Smooth muscle cell (in vitro differentiated cells): ENCODE measurements around the gene NTM. TPM values are rescaled to one million over a fixed set of nuclear protein-coding genes. Genes with fewer than 3 reads are reported as not detected.

Experiments
- DNase-seq: peaks from one replicate; lab custom pipeline; 2025; ENCODE audit not compliant: unreplicated experiment; lab: John Stamatoyannopoulos, UW
- H2AFZ ChIP-seq: fragments of 200-600 bp; sonication (generic); 2 replicates; pipeline ENCODE4 v1.6.0; 2016; ENCODE audit warnings: antibody characterized with exemption, low read depth, mild to moderate bottlenecking
- H3F3A ChIP-seq: fragments of 200-600 bp; sonication (generic); 2 replicates; pipeline ENCODE4 v1.6.0; 2017; ENCODE audit warnings: antibody characterized with exemption, low read depth
- H3K27ac ChIP-seq: fragments of 200-600 bp; sonication (generic); 2 replicates; pipeline ENCODE4 v1.5.1; 2016; ENCODE audit warnings: low read depth, mild to moderate bottlenecking
- H3K27me3 ChIP-seq: fragments of 200-600 bp; sonication (generic); 2 replicates; pipeline ENCODE4 v1.6.1; 2016; ENCODE audit warnings: low read depth, mild to moderate bottlenecking
- H3K36me3 ChIP-seq: fragments of 200-600 bp; sonication (generic); 2 replicates; pipeline ENCODE4 v1.5.1; 2016; ENCODE audit warnings: low read depth
- H3K4me1 ChIP-seq: fragments of 200-600 bp; sonication (generic); 2 replicates; pipeline ENCODE4 v1.5.1; 2016; ENCODE audit warnings: low read depth
- H3K4me2 ChIP-seq: fragments of 200-600 bp; sonication (generic); 2 replicates; pipeline ENCODE4 v1.6.0; 2016; ENCODE audit warnings: mild to moderate bottlenecking
- H3K4me3 ChIP-seq: fragments of 200-600 bp; sonication (generic); 2 replicates; pipeline ENCODE4 v1.5.1; 2016; ENCODE audit warnings: mild to moderate bottlenecking
- H3K79me2 ChIP-seq: fragments of 200-600 bp; sonication (generic); 2 replicates; pipeline ENCODE4 v1.6.0; 2016; ENCODE audit warnings: low read depth, mild to moderate bottlenecking
- H3K9ac ChIP-seq: fragments of 200-600 bp; sonication (generic); 2 replicates; pipeline ENCODE4 v1.6.0; 2016; ENCODE audit warnings: low read depth
- H3K9me3 ChIP-seq: fragments of 200-600 bp; sonication (generic); replicated peaks from 2 replicates; pipeline ENCODE4 v1.5.1; 2016; ENCODE audit warnings: low read depth
- H4K20me1 ChIP-seq: fragments of 200-600 bp; sonication (generic); 2 replicates; pipeline ENCODE4 v1.6.0; 2016; ENCODE audit warnings: low read depth
- WGBS: methylation state at CpG from one replicate; pipeline ENCODE4 v1.1.7; 2016; ENCODE audit warnings: low lambda C conversion rate; 5-methylcytosine and 5-hydroxymethylcytosine counted together
- polyA plus RNA-seq: library from polyadenylated mRNA; unstranded; fragments of >200 nt; fragmentation: Nextera tagmentation; extraction: Ambion mirVana; gene quantifications from 2 replicates; pipeline ENCODE4 v1.2.1, GENCODE V29; 2016
- total RNA-seq: library from RNA; depleted of rRNA; stranded (reverse); fragments of >200 nt; gene quantifications from 2 replicates; pipeline ENCODE4 v1.2.3, GENCODE V29; 2014
- TF ChIP-seq, protein P1 (sequence below): fragments of 200-600 bp; sonication (generic); IDR thresholded peaks from 2 replicates; pipeline ENCODE4 v1.5.1; 2017; ENCODE audit warnings: borderline replicate concordance, mild to moderate bottlenecking, antibody characterized with exemption; ENCODE audit not compliant: insufficient read depth, poor library complexity, severe bottlenecking

NTM gene
- total and polyA plus RNA-seq, 2 experiments from 2014 or later = 68.9 to 123 TPM

DNA sequence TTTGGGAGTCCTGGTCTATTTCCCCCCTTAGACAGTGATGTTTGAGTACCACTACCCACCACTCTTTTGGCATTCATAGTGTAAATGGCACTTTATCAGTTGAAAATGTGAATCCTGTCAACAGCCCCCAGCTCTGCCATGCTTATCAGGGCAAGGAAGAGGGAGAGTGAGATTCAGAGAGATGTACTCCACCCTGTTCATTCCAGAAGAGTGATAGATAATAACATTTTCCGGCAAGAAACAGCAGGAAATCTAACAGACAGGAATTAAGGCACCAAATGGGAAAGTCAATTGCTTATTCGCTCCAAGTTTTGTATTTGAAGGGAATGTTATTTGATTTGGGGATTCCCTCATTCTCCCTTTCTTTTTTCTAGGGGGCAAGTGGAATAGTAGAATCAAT is 681.9 kb downstream of the NTM start:
- H2AFZ ChIP-seq = no peak overlapping the region

DNA sequence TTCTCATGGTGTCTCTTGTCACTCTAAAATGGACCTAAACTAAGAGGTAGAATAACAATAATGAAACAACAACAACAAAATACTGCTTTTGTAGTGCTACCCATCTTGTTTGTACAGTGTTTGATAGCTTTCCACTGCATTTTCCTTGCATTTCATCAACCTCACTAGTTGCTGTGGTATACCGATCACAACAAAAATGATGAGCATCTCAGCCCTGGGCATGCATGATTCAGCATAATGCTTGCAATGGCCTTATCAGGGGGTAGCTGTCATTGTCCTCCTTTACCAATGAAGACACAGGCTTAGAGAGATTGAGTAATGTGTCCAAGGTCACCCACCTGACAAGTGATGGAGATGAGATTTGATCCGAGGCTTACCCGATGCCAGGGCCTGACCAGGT is 682.5 kb downstream of the NTM start:
- H4K20me1 ChIP-seq = no peaks in the 10 kb centered on the region
- peaks cover 22% of the 10 kb centered on the region for H3K4me1 ChIP-seq
- H3K27me3 ChIP-seq = no peaks in the 10 kb centered on the region
- peaks cover 5% of the 10 kb centered on the region for H3F3A ChIP-seq
- no peak overlapping the region for H3K4me3 ChIP-seq
- H3K4me2 ChIP-seq = peak overlapping the region; percentile 1
- DNase-seq = no peak
- H3K9ac ChIP-seq = no peak overlapping the region
- peak overlapping the region; percentile 36 for H3K27ac ChIP-seq
- H3K36me3 ChIP-seq = no peaks in the 10 kb centered on the region
- H2AFZ ChIP-seq = no peak overlapping the region
- H3K79me2 ChIP-seq = no peaks in the 10 kb centered on the region
- H3K9me3 ChIP-seq = no peaks in the 10 kb centered on the region
- TF ChIP-seq, protein P1, sequence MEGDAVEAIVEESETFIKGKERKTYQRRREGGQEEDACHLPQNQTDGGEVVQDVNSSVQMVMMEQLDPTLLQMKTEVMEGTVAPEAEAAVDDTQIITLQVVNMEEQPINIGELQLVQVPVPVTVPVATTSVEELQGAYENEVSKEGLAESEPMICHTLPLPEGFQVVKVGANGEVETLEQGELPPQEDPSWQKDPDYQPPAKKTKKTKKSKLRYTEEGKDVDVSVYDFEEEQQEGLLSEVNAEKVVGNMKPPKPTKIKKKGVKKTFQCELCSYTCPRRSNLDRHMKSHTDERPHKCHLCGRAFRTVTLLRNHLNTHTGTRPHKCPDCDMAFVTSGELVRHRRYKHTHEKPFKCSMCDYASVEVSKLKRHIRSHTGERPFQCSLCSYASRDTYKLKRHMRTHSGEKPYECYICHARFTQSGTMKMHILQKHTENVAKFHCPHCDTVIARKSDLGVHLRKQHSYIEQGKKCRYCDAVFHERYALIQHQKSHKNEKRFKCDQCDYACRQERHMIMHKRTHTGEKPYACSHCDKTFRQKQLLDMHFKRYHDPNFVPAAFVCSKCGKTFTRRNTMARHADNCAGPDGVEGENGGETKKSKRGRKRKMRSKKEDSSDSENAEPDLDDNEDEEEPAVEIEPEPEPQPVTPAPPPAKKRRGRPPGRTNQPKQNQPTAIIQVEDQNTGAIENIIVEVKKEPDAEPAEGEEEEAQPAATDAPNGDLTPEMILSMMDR = no peak
- 86% methylated on average over 3 of the region's 3 CpGs for WGBS

More for the DNA sequence above, 681.9 kb downstream of the NTM start:
- no peaks in the 10 kb centered on the region for H3K36me3 ChIP-seq
- no peak for DNase-seq
- TF ChIP-seq, protein P1 = no peak
- peaks cover 17% of the 10 kb centered on the region for H3K4me1 ChIP-seq
- H3K4me2 ChIP-seq = peak overlapping the region; percentile 1
- H3K4me3 ChIP-seq = no peak overlapping the region
- peak overlapping the region; percentile 27 for H3K9ac ChIP-seq
- no peaks in the 10 kb centered on the region for H3K27me3 ChIP-seq
- H3K27ac ChIP-seq = peak overlapping the region; percentile 36
- H3K79me2 ChIP-seq = no peaks in the 10 kb centered on the region
- peaks cover 3% of the 10 kb centered on the region for H3F3A ChIP-seq
- H4K20me1 ChIP-seq = no peaks in the 10 kb centered on the region
- H3K9me3 ChIP-seq = no peaks in the 10 kb centered on the region
- WGBS = 48% methylated on average over 2 of the region's 2 CpGs

DNA sequence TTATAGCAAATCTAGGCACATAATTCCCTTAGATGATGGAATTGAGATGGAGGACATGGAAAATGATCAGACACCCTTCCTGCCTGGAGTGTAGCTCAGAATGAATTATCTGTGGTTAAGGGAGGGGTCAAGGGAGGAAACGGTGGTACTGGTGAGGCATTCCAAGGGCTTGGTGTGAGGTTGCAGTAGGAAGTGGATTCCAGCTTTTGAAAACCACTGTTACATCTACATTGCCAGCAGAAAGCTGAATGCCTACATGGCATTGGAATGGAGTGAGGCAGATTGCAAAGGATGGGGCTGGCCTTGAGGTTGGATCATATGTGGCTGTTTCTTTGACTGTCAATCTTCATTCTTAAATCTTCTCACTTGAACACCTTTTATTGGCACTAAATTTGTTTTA is 684.4 kb downstream of the NTM start:
- peak overlapping the region; percentile 30 for H3K9ac ChIP-seq
- peaks cover 23% of the 10 kb centered on the region for H3K4me1 ChIP-seq
- 0% methylated on average over 1 of the region's 1 CpG for whole genome bisulfite sequencing

DNA sequence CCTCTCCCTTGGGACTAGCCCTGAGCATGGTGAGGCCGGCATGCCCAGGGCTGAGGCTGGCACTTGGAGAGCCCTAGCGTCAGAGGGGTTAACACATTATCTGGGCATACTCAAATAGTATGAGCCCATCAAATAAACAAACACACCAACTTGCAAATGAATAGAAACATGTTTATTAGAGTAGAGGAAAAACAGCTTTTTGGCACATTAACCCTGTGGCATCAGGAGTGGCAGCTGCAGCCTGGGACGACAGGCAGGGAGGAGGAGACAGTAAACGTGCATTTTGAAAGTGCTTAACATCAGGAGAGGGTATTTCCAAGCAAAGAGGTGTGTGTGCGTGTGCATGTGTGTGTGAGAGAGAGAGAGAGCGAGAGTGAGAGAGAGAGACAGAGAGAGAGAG is 684.9 kb downstream of the NTM start:
- no peak for DNase-seq
- H3K9me3 ChIP-seq = no peaks in the 10 kb centered on the region
- H3K4me3 ChIP-seq = no peak overlapping the region
- no peaks in the 10 kb centered on the region for H3K27me3 ChIP-seq
- no peaks in the 10 kb centered on the region for H3K79me2 ChIP-seq
- TF ChIP-seq, protein P1 = no peak
- WGBS = 87% methylated on average over 6 of the region's 6 CpGs
- no peaks in the 10 kb centered on the region for H4K20me1 ChIP-seq
- peaks cover 14% of the 10 kb centered on the region for H3F3A ChIP-seq
- peak overlapping the region; percentile 95 for H3K27ac ChIP-seq
- H3K4me1 ChIP-seq = peaks cover 21% of the 10 kb centered on the region
- H3K4me2 ChIP-seq = peak overlapping the region; percentile 50
- no peak overlapping the region for H2AFZ ChIP-seq
- no peaks in the 10 kb centered on the region for H3K36me3 ChIP-seq
- H3K9ac ChIP-seq = peak overlapping the region; percentile 30

More for the DNA sequence above, 684.4 kb downstream of the NTM start:
- H3K4me2 ChIP-seq = peak overlapping the region; percentile 50
- no peaks in the 10 kb centered on the region for H3K27me3 ChIP-seq
- no peaks in the 10 kb centered on the region for H3K36me3 ChIP-seq
- TF ChIP-seq, protein P1 = no peak
- no peak overlapping the region for H2AFZ ChIP-seq
- no peaks in the 10 kb centered on the region for H4K20me1 ChIP-seq
- no peak overlapping the region for H3K4me3 ChIP-seq
- H3K79me2 ChIP-seq = no peaks in the 10 kb centered on the region
- no peaks in the 10 kb centered on the region for H3K9me3 ChIP-seq
- DNase-seq = no peak
- H3K27ac ChIP-seq = peak overlapping the region; percentile 95
- peaks cover 14% of the 10 kb centered on the region for H3F3A ChIP-seq
